Stimulated activated CD4-positive, alpha-beta T cell treated with anti-CD3 and anti-CD28 coated beads, TNF-alpha, amount 100 ng/mL, for 48 hours (primary cell): Measurements from ENCODE around the gene GM2A.
"Not testable (repeated sequence)": the region's sequence is repeated elsewhere in the genome, so short reads cannot be mapped to it uniquely, and the experiment has no call there.

ENCODE experiments used
- DNase-seq, 3 donors: peaks; one replicate each; pipeline ENCODE4 v3.0.0-alpha.2; 2020; ENCODE audit warnings: low read depth in 3 of 3

GM2A gene

DNA sequence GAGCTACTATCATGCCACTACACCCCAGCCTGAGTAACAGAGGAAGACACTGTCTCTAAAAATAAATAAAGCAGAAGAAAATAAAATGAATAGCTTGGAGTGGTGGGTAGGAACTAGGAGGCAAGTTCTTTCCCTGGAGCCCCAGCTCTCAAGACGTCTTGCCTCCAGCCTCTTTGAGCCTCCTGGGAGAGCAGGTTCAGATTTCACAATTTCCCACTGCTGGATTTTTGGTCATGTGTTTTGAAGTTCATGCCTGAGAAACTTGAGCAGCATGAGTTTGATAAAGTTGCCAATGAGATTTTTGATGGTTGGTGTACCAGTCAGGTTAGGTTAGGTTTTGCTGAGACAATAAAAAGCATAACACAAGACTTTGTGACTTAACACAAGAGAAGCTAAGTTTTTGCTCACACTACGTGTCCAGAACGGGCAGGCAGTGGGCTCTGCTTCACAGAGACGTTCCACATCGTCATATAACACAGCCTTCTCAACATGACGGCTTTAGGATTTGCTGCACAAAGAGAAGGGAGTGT is 25.0 kb upstream of the GM2A start:
- no peak for DNase-seq

DNA sequence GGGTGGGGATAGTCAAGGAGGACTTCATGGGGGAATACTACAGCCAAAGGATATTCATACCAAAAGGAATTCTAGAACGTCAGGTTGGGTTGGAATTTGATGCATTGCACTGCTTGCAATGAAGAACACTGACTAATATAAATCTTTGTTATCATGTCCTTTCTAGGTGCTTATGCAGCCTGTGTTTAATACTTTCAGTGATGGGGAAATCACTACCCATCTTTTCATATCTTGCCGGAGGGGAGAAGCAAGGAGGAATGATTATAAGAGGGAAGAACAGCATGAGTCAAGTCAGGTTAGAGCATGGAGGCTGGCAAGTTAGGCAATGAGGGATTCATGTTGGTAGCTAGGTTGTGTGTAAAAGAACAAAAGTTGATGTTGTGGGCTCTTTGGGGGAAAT is 24.0 kb upstream of the GM2A start:
- no peak for DNase-seq

DNA sequence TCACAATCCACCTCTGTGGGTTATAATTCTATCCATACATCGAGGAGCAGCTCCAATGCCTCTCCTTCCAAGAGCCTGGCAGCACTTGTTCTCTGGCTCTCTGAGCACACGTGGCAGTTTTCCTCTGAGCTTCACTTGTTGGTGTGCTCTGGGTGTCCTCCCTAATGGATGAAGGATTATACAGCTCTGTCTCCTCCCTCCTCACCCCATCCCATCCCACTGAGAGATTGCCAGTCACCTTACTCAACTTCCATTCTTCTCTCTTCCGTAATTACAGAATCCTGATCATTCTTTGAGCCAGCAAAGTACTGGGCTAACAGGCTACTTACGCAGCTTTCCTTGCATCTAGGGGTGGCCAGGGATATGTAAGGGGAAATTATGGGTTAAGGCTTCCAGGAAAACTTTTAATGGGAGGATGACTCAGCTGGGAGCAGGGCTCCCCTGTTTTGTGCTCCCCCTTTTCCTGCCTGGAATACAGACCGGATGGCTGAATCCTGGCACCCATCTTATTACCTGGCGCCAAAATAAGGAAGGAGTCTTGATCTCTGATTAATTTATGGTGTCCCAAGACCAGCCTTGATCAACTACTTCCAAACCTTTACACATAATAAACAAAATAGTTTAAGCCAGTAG is 22.8 kb upstream of the GM2A start:
- no peak for DNase-seq

DNA sequence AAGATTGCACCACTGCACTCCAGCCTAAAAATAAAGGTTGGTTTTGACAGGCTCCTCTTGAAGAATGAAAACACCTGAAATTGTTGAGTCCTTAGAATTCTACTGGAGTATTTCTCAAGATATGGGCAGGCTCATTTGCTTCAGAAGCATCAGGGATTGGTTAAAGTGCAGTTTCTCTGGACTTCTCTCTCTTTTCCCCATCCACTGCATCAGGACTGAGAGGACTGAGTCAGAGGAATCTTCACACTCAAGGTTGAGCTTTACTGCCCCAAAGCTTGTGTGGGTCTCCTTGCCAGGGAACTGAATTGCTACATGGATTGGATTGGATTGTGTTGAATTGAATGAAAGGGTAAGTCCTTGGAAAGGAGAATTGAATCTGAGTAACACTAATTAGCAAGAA is 21.6 kb upstream of the GM2A start:
- no peak for DNase-seq

DNA sequence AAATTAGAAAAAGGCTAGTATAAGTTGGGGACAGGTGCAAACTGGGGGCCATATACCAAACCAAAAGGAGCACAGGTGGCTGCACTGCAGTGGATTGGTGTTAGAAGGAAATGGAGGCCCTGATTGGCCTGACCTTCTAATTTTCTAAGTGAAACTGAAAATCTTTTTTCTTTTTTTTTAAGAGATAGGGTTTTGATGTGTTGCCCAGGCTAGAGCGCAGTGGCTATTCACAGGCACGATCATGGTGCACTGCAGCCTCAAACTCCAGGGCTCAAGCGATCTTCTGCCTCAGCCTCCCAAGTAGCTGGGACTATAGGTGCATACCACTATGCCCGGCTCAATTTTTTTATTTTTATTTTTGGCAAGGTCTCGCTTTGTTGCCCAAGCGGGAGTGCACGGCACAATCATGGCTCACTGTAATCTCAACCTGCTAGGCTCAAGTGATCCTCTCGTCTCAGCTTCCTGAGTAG is 19.3 kb upstream of the GM2A start:
- DNase-seq: no peak

DNA sequence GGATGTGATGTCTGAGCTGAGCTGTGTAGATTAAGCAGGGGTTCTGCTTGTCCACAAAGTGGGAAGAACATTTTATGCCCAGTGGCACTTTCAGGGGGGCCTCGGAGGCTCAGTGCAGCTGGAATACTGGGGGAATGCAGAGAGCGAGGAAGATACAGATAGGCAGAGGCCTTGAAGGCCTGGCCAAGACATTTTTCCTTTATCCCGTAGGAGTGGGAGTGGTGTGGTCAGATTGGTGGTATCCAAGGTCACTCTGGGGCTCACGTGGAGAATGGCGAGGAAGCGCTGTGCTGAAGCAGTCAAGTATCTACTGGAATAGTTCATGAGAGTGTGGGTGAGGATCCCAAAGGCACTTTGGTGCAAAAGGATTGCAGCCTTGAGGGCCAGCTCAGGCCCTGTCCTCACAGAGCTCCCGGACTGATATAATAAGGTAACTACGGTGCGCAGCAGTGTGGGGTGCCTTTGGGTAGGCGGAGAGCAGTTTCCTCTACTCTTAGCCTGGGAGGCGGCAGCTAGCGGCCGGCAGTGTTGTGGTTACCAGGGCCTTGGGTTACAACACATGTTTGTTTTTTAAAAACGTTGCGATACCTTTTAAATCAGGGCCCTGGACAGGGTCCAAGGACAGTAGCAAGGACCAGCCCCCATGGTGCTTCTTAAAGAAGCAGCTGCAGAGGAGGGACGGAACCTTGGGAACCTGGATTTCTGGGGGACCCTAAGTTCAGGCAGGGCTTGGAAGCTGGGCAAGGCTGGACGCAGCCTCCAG is 18.3 kb upstream of the GM2A start:
- no peak for DNase-seq

DNA sequence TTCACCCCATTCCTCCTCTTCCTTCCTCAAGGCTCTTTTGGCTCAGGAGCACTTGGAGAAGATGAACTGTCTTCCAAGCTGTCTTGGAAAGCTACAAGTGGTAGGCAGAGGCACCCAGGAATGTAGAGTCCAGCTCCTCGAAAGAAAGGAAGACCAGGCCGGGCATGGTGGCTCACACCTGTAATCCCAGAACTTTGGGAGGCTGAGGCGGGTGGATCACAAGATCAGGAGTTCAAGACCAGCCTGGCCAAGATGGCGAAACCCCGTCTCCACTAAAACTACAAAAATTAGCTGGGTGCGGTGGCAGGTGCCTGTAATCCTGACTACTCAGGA is 17.8 kb upstream of the GM2A start:
- DNase-seq: not testable (repeated sequence)

DNA sequence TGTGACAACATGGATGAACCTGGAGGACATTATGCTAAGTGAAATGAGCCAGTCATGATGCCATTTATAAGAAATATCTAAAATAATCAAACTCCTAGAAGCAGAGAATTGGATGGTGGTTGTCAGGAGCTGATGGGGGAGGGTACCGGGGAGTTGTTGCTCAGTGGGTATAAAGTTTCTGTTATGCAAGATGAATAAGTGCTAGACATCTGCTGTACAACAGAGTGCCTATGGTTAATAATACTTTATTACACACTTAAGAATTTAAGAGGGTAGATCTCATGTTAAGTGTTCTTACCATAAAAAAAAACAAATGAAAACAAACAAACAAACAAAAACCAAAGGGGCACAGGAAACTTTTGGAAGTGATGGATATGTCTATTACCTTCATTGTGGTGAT is 16.1 kb upstream of the GM2A start:
- DNase-seq: no peak

DNA sequence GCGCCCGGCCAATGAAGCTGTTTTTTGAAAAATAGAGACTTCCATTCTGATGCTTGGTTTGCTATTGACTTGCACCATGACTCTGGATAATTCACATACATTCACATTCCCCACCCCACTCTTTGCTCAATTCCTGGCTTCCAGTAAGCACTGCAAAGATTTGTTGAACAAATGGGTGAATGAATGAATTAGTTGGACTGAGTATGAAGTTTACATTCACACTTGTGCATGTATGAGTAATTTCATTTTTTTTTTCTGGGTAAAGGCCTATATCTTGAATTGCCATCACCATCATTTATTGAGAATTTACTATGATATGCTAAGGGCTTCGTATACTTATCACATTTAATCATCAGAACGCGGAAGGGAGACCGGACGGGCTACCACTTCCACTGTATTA is 15.3 kb upstream of the GM2A start:
- no peak for DNase-seq

DNA sequence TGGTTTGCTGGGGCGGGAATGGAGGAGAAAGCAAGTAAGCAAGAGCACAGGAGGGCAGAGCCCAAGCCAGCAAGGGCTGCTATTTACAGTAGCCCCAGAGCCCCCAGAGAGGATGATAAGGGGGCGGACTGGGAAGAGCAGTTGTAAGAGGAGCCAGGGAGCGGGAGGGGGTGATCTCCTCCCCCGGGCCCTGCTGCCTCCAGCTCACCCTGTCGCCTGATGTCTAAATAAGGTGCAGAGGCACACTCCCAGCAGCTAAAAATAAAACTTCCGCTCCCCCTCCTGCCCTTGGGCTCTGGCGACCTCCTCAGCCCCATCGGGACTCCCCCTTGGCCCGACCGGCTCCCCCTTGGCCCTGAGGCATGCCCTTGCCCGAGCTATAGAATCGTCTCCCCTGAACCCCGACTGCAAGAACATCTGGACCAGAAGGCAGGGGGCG is 14.7 kb upstream of the GM2A start:
- DNase-seq: no peak

DNA sequence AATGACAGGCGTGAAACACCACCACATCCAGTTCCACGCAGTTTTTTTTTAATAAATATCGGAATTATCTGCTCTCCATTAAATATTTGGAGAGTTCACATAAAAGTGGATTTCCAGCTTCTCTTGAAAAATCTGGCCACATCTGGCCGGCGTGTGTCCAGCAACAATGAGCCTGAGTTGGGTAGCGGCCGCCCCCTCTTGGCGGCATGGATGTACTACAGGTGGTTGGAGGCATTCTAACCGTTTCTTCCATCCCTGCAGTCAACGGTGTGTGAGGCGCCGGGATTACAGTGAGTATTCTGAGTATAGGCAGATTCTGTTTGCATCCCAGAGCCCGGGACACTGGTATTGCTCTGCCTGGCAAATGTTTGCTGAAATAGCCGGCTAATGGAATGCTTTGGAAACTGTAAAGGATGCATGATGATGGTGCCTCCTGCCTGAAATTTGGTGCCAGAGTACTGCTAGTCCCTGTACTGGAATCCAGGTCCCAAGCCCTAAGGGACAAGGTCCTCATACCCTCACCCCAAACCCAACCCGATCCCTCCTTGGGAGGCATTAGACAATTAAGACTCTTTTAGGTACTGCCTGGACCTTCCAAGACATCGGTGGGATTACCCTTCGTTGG is 13.6 kb upstream of the GM2A start:
- peak in 1 of 3 donors; percentile 43 for DNase-seq

DNA sequence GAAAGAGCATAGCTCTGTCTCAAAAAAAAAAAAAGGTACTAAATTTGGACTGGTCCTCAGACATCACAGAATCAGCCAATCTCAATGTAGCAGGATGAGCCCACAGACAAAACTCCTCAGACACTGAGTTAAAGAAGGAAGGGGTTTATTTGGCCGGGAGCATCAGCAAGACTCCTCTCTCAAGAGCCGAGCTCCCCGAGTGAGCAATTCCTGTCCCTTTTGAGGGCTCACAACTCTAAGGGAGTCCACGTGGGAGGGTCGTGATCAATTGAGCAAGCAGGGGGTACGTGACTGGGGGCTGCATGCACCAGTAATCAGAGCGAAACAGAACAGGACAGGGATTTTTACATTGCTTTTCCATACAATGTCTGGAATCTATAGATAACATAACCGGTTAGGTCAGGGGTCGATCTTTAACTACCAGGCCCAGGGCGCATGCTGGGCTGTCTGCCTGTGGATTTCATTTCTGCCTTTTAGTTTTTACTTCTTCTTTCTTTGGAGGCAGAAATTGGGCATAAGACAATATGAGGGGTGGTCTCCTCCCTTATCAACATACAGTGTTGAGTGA is 12.6 kb upstream of the GM2A start:
- DNase-seq: not testable (repeated sequence)

DNA sequence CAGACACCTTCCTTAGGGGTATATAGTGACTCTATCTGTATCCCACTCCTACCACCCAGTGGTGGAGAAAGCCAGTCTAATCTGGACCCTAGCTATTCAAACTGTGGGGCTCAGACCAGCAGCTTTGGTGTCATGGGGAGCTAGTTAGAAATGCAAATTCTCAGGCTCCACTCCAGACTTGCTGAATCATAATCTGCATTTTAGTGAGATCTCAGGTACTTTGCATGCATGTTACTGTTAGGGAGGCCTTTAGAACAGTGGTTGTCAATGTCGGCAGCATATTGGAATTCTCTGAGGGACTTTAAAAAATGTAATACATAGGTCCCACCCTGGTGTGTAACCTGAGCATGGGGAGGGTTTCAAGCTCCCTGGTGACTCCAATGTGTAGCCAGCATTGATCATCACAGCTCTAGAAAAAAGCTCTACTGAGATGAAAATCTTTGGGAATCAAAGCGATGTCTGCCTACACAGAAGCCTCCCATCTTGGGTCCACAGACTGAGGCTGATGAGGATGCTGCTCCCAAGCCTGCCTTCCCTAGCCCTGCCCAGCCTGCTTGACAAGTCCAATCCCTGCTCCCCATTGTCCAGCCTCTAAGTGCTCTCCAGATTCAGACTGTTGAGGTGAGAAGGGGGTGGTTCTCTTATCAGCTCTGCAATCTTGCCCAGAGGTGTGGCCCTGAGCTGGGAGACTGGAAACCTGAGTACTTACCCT is 11.9 kb upstream of the GM2A start:
- DNase-seq: no peak

DNA sequence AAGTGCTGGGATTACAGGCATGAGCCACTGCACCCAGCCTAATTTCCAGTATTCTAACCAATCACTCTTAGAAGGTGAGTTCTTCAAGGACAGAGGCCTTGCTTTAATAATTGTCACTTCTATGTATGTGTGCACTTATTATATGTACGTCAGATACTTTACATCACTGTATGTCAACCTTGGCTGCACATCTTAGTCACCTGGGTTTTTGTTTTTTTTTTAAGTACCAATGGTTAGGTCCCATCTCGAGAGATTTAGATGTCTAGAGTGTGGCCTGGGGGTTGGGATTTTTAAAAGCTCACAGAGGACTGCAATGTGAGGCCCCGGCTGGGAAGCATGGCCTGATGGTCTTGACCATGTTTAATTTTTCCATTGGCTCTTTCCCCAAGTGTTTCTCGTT is 9.9 kb upstream of the GM2A start:
- DNase-seq: no peak

DNA sequence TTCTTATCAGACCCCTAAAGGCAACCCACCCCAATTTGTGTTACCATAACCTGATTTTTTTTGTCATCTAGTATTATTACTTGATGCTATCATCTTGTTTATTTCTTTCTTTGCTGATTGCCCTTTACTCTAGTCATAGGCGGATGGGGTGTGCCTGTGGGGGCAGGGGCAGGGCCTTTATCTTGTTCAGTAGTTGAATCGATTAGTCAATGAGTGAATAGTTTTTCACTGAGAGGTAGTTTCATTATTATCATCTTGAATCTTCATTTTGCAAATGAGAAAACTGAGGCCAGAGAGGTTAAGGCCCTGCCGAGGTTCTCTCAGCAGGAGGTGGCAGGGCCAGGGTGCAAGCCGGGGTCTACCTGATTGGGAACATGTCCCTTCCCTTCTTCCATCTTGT is 9.4 kb upstream of the GM2A start:
- no peak for DNase-seq

DNA sequence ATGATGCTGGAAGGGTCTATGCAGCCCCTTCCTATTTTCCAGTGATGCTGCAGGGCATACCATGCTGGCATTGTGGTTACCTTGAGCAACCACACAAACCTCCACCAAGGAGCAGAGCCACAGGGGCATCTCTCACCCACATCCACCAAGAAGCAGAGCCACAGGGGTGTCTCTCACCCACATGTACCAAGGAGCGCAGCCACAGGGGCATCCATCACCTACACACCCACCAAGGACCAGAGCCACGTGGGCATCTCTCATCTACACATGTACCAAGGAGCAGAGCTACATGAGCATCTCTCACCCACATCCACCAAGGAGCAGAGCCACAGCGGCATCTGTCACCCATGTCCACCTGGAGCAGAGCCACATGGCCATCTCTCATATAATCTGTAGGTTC is 8.8 kb upstream of the GM2A start:
- DNase-seq: no peak

DNA sequence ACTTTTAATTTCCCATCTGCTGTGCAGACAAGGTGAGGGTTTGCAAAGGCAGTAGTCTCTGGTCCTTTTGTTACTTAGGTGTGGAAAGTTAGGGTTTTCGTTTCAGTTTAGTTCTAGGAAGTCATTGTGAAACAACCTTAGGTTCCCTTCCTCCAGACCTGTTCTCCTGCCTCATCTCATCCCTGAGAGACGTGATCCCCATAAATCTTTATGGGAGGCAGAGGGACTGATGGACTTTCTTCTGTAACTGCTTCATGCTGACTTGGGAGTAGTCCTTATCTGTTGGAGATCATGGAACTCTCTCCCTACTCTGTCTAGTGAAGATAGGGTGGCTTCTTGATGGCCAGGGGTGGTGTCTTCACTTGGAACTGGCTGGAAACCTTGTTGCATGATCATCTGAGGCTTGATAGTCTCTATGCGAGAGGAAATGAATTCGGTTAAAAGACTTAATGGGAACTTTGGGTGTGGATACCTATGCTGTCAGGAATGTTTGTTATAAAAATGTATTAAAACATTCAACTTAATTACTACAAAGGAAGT is 7.2 kb upstream of the GM2A start:
- no peak for DNase-seq

DNA sequence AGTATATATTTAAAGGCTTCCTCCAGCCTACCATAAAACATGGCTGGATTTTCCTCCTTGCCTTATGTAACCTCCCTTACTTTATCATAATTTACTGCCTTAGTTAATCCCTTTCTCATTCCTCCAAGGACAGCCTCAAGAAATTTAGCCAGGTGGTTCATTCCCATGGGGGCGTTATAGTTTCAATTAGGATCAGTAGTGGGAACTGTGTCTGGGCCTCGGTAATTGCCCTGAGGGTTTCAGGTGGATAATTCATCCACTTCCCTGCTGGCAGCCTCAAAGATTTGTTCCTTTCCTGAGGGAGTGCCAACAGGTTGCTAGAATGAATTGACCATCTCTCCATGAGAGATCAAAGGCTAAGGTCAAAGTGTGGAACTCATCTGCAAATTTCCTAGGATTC is 4.3 kb upstream of the GM2A start:
- no peak for DNase-seq

DNA sequence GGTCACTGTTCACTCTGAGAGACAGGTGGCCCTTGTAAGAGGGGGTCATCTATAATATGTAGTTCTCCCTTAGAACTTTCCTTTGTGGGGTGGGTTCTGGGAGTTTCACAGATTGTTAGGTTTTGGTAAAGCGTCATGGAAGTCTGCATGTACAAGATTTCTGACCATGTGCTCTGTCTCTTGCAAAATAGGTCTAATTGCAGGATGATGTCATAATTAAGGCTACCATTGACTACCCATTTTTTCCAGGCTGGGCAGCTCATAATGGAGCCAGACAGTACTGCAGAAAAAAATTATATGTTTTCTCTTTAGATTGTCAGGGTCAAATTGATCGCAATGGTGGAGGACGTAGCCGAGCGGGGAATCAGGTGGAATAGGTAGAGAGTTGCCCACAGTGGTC is 3.7 kb upstream of the GM2A start:
- DNase-seq: no peak

DNA sequence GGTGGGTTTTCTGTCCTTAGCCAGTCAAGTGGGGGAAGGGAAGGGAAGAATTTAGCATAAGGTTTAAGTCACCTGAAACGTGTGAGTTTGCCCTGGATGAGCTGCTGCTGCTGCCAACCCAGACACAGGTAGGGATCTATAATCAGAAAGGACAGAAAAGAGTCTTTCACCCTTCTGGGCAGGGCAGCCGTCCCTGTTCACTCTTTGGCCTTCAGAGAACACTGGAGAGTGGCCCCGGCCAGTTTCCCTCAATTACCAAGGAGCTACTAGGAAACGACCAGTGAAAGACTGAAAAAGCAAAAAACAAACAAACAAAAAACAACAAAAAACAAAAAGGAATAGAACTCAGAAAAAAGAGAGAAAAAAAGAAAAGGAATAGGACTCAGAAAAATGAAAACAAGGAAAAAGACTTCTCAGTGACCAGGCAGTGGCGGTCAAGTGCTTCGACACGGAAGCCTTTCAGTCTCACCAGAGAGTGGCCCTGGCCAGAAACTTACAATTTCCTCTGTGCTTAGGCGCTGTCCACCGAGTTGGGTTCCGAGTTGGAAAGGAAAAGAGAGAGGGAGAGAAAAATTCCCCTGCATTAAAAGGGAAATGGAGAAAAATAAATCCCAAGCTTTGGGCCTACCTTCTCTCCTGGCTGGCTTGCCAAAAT is 2.5 kb upstream of the GM2A start:
- DNase-seq: no peak

DNA sequence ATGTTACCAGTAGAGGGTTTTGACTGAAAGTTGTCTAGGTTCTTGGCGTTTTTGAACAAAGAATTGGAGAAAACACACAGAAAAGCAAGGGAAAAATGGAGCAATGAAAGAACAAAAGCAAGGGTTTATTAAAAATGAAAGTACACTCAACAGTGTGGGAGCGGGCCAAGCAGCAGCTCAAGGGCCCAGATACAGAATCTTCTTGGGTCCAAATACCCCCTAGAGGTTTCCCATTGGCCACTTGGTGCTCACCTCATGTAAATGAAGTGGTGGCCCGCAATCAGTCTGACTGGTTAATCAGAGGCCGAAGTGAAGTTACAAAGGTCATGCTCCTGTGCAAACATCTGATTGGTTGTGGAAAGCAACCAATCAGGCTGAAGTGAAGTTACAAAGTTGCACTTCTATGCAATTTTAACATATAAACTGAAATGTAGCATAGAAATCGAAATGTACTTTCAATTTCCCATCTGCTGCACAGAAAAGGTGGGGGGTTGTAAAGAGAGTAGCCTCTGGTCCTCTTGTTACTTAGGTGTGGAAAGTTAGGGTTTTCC is 1.9 kb upstream of the GM2A start:
- peak; percentile 22 to 27 (median 24) for DNase-seq
